ENCODE measurements around the gene SPP1.
"Not testable (repeated sequence)": the region's sequence is repeated elsewhere in the genome, so short reads cannot be mapped to it uniquely, and the experiment has no call there.

Gene SPP1

GRCh38 chr4:87975466-87975865 lies at the start of gene SPP1:
Gene SPP1 (plus strand): TSS chr4:87975714. CDS start chr4:87976896, 1,182 bp downstream.
- DNase-seq, result no peak

DNA sequence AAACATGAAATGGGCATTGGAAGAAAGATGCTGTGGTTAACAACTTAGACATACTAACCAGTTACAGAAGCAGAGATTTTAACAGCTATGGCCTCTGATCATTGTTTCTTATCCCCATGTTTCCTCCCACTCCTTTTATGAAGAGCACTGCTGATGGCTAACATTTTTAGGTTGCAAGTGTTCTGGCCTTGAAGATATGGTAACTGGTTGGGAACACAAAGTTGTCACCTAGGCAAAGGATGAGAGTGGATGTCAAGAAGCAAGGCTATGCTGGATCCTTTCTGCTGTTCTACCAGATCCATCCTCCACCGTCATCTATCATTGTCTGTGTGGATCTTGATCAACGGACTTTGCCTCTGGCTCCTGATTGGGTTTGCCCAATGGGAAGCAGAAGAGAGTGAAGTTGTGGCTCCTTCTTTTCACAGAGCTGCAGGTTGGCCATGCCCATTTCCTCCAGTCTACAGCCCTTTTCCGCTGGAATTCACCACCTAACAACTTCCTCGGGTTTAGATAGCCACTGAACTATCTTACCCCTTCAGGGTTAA lies 48.9 kb upstream of the SPP1 start:
- DNase-seq, result no peak

DNA sequence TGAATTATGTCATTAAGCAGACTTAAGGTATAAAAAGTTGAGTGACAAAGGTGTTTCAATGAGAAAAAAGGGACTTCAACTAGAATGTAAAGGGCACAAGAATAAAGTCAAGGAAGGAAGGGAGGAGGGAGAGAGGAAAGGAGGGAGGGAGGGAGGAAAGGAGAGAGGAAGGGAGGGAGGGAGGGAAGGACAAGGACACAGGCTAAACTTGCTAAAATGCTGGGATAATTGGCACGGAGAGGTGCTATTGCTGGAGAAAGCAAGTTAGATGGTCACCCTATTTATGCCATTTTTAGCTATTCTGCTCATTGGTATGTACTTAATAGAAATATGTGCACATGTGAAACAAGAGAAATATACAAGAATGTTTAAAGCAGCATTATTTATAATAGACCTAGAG lies 44.9 kb upstream of the SPP1 start:
- DNase-seq, result no peak

DNA sequence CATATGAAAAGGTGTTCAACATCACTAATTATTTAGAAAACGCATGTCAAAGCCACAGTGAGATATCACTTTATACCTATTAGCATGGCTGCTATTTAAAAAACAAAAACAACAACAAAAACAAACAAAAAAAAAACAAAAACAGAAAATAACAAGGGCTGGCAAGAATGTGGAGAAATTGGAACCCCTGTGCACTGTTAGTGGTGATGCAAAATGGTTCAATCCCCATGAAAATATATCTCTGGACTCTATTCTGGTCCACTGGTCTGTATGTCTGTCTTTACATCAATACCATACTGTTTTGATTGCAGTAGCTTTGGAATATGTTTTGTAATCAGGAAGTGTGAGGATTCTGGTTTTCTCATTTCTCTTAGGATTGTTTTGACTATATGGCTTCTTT lies 43.6 kb upstream of the SPP1 start:
- no peak for DNase-seq

DNA sequence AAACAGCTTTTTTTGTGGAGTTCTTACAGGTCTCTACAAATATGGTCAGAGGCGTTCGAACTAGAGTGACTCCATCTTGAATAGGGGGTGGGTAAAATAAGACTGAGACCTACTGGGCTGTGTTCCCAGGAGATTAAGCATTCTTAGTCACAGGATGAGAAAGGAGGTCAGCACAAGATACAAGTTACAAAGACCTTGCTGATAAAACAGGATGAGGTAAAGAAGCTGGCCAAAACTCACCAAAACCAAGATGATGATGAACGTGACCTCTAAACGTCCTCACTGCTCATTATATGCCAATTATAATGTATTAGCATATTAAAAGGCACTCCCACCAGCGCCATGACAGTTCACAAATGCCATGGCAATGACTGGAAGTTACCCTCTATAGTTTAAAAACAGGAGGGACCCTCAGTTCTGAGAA lies 42.8 kb upstream of the SPP1 start:
- no peak for DNase-seq

DNA sequence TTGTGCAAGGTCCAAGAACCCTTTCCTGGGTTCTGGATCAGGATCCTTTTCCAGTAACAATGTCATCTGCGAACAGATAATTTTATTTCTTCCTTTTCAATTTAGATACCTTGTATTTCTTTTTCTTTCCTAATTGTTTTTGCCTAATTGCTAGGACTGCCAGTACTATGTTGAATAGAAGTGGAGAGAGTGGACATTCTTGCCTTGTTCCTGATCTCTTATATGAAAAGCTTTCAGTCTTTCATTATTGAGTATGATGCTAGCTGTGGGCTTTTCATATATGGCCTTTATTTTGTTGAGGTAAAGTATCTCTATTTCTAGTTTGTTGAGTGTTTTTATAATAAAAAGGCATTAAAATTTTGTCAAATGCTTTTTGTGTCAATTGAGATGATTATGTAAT lies 42.2 kb upstream of the SPP1 start:
- DNase-seq, result no peak

GRCh38 chr4:87934157-87934704 lies 41.3 kb upstream of the SPP1 start:
- DNase-seq, result no peak

- DNase-seq, result no peak
Observed at GRCh38 chr4:87934973-87935372, 40.5 kb upstream of the SPP1 start.

GRCh38 chr4:87935954-87936353 lies 39.6 kb upstream of the SPP1 start:
- DNase-seq, result not testable (repeated sequence)

- DNase-seq, result no peak
Observed at GRCh38 chr4:87937523-87937922, 38.0 kb upstream of the SPP1 start.

GRCh38 chr4:87938746-87939145 lies 36.8 kb upstream of the SPP1 start:
- no peak for DNase-seq

GRCh38 chr4:87939978-87940690 lies 35.4 kb upstream of the SPP1 start:
- DNase-seq, result no peak

DNA sequence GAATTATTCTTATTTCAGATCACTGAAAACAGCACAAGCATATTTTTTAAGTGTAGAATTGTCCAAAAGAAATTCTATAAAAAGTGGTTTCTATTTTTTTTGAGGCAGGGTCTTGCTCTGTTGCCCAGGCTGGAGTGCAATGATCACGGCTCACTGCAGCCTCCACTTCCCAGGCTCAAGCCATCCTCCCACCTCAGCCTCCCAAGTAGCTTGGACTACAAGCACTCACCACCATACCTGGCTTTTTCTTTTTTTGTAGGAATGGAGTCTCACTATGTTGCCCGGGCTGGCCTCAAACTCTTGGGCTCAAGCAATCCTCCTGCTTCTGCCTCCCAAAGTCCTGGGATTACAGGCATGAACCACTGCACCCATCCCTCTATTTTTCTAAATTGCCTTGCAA lies 34.7 kb upstream of the SPP1 start:
- DNase-seq, result not testable (repeated sequence)

DNA sequence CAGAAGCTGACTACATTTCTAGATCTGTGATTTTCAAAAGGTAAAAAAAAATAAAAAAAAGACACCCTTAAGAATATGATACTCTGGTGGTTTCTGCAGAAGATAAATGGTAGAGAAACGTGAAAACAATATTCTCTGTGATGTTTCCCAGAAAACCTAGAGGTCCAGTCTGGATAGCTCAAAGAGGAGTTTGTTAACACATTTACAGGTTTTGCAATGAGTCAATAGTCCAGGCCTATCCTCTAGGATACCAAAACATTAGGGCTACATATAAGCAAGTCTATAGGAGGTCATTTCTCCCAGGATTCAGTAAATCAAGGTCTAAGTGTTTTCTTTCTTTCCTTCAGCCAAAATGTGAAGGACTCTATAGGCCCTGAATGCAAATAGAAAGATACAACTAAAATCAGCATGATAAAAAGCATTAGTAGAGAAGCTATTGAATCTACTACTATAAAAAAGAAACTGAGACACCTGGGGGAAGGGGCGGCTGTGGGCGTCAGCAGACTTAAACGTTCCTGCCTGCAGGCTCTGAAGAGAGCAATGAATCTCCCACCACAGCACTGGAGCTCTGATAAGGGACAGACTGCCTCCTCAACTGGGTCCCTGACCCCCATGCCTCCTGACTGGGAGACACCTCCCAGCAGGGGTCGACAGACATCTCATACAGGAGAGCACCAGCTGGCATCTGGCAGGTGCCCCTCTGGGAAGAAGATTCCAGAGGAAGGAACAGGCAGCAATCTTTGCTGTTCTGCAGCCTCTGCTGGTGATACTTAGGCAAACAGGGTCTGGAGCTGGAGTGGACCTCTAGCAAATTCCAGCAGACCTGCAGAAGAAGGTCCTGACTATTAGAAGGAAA lies 33.7 kb upstream of the SPP1 start:
- DNase-seq, result no peak

- DNase-seq, result no peak
Observed at GRCh38 chr4:87943660-87944149, 31.8 kb upstream of the SPP1 start.

- DNase-seq, result no peak
Observed at GRCh38 chr4:87944967-87945366, 30.5 kb upstream of the SPP1 start.

DNA sequence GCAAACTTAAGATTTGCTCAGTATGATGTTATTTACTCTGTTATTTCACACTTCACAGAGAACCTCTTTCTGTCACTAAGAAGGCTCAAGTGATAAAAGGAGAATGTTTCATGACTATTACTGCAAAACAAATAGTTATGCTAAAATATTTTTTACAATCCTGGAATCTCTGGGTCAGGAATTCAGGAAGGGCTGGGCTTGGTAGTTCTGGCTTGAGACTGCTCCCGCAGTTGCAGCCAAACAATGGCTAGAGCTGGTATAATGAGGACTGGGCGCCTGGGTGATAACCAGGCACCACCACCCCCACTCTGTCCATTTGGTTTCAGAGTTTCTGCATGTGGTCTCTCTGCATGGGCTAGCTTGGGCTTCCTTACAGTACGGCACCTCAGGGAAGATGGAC lies 28.7 kb upstream of the SPP1 start:
- no peak for DNase-seq

- no peak for DNase-seq
Observed at GRCh38 chr4:87947381-87948160, 27.9 kb upstream of the SPP1 start.

DNA sequence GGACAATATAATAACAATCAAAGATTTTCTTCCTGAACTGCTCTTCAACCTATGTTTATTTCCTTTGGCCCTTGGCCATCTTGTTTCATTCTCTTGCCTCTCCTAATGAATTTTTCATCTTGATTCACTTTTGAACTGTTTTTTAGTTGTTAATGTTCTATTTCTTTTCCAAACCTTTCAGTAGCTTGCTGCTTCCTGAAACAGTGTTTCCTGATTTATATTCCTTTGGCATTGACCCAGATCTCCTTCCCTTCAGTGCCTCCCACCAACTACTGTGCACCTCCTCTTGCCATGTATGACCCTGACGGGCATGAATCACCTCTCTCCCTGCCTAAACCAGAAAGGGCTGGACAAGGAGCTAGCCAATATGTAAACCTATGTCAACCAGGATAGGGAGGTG lies 25.6 kb upstream of the SPP1 start:
- no peak for DNase-seq

DNA sequence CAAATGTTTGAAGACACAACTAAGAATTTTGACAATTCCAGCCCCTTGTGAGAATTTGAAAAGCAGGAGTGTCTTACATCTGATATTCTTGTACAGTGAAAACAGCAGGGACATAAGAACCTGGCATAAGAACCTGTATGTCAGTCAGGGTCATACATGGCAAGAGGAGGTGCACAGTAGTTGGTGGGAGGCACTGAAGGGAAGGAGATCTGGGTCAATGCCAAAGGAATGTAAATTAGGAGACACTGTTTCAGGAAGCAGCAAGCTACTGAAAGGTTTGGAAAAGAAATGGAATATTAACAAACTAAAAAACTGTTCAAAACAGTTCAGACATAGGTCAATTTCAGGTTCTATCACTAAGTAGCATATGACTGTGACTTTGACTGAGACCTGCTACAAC lies 25.0 kb upstream of the SPP1 start:
- no peak for DNase-seq

- DNase-seq, result no peak
Observed at GRCh38 chr4:87950936-87951511, 24.5 kb upstream of the SPP1 start.

GRCh38 chr4:87953826-87954225 lies 21.7 kb upstream of the SPP1 start:
- DNase-seq, result no peak

Measured in NCI-H774 (cell line).